HL-60 (cell line): ENCODE data around the gene GFI1.

Experiments
- DNase-seq, 2 experiments: peaks; one replicate each; pipeline ENCODE4 v3.0.0-alpha.2; 2010 to 2020; ENCODE audit warnings: low read depth in 1 of 2, low spot score in 1 of 2
- H3K27ac ChIP-seq: fragments of 250-450 bp; sonication (Bioruptor Pico); replicated peaks from 2 replicates; pipeline ENCODE4 v1.5.1; 2020; ENCODE audit warnings: mild to moderate bottlenecking, moderate library complexity
- H3K27me3 ChIP-seq: fragments of 250-450 bp; sonication (Bioruptor Pico); 2 replicates; pipeline ENCODE4 v1.5.1; 2021; ENCODE audit warnings: mild to moderate bottlenecking, moderate library complexity; ENCODE audit not compliant: insufficient read depth, poor library complexity, severe bottlenecking
- H3K4me3 ChIP-seq: replicated peaks from 2 replicates; pipeline ENCODE4 v1.5.1; 2011; ENCODE audit warnings: mild to moderate bottlenecking, control low read depth, low read length; ENCODE audit not compliant: insufficient read depth
- GABPA ChIP-seq: IDR thresholded peaks from 2 replicates; pipeline ENCODE4 v1.6.1; 2012; ENCODE audit warnings: low read depth
- POLR2AphosphoS5 ChIP-seq: IDR thresholded peaks from 2 replicates; pipeline ENCODE4 v1.6.1; 2012; ENCODE audit warnings: low read depth
- SPI1 ChIP-seq: IDR thresholded peaks from 2 replicates; pipeline ENCODE4 v1.6.1; 2012; ENCODE audit warnings: low read depth, mild to moderate bottlenecking, borderline replicate concordance
- TF ChIP-seq, protein P1 (sequence below): IDR thresholded peaks from 2 replicates; pipeline ENCODE4 v1.6.1; 2012; ENCODE audit warnings: low read depth; ENCODE audit not compliant: insufficient replicate concordance
- TF ChIP-seq, protein P2 (sequence below): IDR thresholded peaks from one replicate; pipeline ENCODE4 v1.5.1; 2011; ENCODE audit warnings: low read length, control low read depth, inconsistent platforms; ENCODE audit not compliant: insufficient read depth

The GFI1 gene

GRCh38 chr1:92475029-92475428 is 11.7 kb downstream of the GFI1 start:
- no peaks in the 10 kb centered on the region for H3K27me3 ChIP-seq

GRCh38 chr1:92473781-92474495 is 12.8 kb downstream of the GFI1 start:
- TF ChIP-seq POLR2AphosphoS5, result peak; percentile 70
- TF ChIP-seq, protein P1, sequence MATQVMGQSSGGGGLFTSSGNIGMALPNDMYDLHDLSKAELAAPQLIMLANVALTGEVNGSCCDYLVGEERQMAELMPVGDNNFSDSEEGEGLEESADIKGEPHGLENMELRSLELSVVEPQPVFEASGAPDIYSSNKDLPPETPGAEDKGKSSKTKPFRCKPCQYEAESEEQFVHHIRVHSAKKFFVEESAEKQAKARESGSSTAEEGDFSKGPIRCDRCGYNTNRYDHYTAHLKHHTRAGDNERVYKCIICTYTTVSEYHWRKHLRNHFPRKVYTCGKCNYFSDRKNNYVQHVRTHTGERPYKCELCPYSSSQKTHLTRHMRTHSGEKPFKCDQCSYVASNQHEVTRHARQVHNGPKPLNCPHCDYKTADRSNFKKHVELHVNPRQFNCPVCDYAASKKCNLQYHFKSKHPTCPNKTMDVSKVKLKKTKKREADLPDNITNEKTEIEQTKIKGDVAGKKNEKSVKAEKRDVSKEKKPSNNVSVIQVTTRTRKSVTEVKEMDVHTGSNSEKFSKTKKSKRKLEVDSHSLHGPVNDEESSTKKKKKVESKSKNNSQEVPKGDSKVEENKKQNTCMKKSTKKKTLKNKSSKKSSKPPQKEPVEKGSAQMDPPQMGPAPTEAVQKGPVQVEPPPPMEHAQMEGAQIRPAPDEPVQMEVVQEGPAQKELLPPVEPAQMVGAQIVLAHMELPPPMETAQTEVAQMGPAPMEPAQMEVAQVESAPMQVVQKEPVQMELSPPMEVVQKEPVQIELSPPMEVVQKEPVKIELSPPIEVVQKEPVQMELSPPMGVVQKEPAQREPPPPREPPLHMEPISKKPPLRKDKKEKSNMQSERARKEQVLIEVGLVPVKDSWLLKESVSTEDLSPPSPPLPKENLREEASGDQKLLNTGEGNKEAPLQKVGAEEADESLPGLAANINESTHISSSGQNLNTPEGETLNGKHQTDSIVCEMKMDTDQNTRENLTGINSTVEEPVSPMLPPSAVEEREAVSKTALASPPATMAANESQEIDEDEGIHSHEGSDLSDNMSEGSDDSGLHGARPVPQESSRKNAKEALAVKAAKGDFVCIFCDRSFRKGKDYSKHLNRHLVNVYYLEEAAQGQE, result no peak
- no peaks in the 10 kb centered on the region for H3K27me3 ChIP-seq
- H3K4me3 ChIP-seq, result no peak overlapping the region
- no peak for DNase-seq
- H3K27ac ChIP-seq, result peak overlapping the region; percentile 99

More at GRCh38 chr1:92475029-92475428, 11.7 kb downstream of the GFI1 start:
- Histone ChIP-seq H3K4me3 (no peak overlapping the region), H3K27ac (peak overlapping the region; percentile 99)
- TF ChIP-seq GABPA, result no peak
- TF ChIP-seq, protein P2, sequence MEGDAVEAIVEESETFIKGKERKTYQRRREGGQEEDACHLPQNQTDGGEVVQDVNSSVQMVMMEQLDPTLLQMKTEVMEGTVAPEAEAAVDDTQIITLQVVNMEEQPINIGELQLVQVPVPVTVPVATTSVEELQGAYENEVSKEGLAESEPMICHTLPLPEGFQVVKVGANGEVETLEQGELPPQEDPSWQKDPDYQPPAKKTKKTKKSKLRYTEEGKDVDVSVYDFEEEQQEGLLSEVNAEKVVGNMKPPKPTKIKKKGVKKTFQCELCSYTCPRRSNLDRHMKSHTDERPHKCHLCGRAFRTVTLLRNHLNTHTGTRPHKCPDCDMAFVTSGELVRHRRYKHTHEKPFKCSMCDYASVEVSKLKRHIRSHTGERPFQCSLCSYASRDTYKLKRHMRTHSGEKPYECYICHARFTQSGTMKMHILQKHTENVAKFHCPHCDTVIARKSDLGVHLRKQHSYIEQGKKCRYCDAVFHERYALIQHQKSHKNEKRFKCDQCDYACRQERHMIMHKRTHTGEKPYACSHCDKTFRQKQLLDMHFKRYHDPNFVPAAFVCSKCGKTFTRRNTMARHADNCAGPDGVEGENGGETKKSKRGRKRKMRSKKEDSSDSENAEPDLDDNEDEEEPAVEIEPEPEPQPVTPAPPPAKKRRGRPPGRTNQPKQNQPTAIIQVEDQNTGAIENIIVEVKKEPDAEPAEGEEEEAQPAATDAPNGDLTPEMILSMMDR, result no peak
- peak; percentile 93 for TF ChIP-seq POLR2AphosphoS5
- DNase-seq, result peak in 1 of 2 experiments; percentile 15

- Histone ChIP-seq H3K4me3 (no peak overlapping the region), H3K27ac (peak overlapping the region; percentile 36), H3K27me3 (no peaks in the 10 kb centered on the region)
- TF ChIP-seq, protein P2, result no peak
- no peak for TF ChIP-seq POLR2AphosphoS5
- no peak for TF ChIP-seq SPI1
- TF ChIP-seq GABPA, result no peak
- DNase-seq, result no peak
Observed at GRCh38 chr1:92470216-92470615, 16.5 kb downstream of the GFI1 start.

GRCh38 chr1:92466683-92467352 is 19.9 kb downstream of the GFI1 start:
- TF ChIP-seq GABPA (no peak), SPI1 (no peak), POLR2AphosphoS5 (no peak)
- TF ChIP-seq, protein P2, result no peak
- TF ChIP-seq, protein P1, result no peak
- H3K27ac ChIP-seq, result peak overlapping the region; percentile 56

More at GRCh38 chr1:92466683-92467352, 19.9 kb downstream of the GFI1 start:
- DNase-seq, result peak in 1 of 2 experiments; percentile 25
- Histone ChIP-seq H3K4me3 (no peak overlapping the region), H3K27me3 (no peaks in the 10 kb centered on the region)
